NCI-H2196 (cell line): Measurements from ENCODE around the gene PRSS53.
"Not testable (repeated sequence)": the region's sequence is repeated elsewhere in the genome, so short reads cannot be mapped to it uniquely, and the experiment has no call there.

Experiments
- DNase-seq: peaks from one replicate; lab custom pipeline; 2025; ENCODE audit not compliant: unreplicated experiment; lab: John Stamatoyannopoulos, UW

PRSS53 gene

DNA sequence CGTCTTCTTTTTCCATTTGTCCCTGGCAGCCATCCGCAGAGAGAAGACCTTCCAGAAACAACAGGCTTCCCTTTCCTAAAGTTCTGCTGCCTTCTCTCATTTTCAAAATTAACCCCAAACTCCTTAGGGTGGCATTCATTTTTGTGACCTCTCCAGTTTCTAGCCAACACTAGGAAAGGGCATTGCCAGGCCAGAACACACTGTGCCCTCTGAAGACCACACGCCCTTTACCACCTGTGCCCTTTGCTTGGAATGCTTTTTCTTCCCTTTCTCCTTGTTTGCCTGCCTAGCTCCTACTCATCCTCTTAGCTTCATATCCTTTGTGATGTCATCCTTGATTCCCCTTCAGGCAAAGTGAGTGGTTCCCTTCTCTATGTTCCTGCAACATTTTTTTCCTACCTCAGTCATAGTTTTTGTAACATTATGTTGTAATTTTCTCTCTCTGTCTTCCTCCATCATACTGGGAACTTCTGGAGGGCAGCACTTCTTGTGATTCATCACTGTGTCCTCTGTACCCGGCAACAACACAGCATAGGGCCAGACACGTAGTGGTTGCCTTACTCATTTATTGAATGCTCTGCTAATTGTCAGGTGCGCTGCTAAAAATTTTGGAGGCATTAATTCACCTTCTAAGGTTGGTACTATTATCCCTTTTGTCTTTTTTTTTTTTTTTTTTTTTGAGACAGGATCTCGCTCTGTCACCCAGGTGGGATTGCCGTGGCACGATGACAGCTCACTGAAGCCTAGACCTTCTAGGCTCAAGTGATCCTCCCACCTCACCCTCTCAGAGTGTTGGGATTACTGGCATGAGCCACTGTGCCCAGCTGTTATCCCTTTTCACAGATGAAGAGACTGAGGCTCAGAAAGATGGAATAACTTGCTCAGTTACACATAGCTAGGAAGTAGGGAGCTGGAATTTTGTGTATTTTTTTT, 29.7 kb upstream of the PRSS53 start:
- no peak for DNase-seq

DNA sequence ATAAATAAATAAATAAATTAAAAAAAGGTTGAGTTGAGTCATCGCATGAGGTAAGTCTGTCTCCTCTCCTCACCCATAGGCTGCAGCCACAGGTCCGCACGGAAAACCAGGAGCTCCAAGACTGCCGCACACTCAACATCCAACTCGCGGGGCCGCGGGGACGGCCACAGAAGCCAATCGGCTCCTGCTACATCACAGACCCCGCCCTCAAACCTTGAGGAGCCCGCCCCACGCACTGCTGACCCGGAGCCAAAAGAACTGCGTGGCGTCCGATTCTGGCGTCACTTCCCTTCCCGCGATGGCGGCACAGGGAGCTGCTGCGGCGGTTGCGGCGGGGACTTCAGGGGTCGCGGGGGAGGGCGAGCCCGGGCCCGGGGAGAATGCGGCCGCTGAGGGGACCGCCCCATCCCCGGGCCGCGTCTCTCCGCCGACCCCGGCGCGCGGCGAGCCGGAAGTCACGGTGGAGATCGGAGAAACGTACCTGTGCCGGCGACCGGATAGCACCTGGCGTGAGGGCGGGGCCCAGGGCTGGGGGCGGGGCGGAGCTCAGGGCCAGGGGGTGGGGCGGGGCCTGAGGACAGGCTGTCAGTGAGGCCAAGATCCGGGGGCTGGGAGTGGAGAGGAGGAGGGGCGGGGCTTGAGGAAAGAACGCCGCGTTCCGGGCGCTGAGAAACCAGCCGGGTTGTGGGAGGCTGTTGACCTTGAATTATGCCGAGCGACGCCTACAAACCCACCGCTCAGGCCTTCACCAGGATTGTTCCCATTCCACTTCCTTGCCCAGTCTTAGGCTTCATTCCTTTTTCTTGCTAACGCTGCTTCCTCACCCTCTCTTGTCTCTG, 28.9 kb upstream of the PRSS53 start, which contains the start of gene KAT8:
Gene KAT8, plus strand, starts transcription at position 281 of the 839 bp plus-strand sequence. Its CDS starts 18 bp downstream, at position 299.
- peak; percentile 98 for DNase-seq

GRCh38 chr16:31114468-31114867, 25.7 kb upstream of the PRSS53 start:
- DNase-seq = no peak

DNA sequence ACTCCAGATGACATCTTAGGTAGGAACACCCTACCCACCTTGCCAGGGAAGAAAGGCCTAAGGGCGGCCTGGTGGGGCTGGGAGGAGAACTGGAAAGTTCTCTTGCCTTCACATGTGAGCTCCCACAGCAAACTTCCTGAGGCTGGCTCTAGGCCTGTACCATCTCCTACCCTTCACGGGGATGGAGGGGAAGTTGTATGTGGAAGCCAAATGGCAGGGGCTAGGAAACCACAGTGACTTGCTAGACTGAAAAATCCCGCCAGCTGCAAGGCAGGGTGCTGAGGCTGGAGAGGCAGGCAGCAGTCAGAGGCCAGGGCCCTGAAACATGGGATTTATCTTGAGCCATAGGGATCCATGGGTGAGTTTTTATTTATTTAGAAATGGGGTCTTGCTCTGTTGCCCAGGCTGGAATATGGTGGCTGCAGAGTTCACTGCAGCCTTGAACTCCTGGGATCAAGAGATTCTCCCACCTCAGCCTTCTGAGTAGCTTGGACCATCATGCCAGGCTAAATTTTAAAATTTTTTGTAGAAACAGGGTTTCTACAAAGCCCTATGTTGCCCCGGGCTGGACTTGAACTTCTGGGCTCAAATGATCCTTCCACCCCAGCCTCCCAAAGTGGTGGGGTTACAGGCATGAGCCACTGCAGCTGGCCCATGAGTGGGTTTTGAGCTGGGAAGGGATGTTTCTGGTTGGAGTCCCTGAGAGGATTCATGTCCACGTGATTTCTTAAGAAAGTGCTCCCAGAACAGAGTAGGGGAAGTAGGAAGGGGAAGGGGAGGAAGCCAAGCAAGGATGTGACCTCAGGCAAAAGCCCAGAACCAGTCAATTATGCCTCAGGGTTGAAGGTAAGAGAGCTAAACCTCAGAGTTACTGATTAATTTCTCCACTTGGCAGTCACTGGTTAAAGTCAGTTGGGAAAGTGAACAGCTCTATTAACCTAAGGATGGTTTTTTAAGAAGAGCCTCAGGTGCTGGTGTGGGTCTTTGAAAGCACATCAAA, 24.7 kb upstream of the PRSS53 start:
- DNase-seq = no peak

- no peak for DNase-seq
Measured at GRCh38 chr16:31112711-31113110, 24.0 kb upstream of the PRSS53 start.

DNA sequence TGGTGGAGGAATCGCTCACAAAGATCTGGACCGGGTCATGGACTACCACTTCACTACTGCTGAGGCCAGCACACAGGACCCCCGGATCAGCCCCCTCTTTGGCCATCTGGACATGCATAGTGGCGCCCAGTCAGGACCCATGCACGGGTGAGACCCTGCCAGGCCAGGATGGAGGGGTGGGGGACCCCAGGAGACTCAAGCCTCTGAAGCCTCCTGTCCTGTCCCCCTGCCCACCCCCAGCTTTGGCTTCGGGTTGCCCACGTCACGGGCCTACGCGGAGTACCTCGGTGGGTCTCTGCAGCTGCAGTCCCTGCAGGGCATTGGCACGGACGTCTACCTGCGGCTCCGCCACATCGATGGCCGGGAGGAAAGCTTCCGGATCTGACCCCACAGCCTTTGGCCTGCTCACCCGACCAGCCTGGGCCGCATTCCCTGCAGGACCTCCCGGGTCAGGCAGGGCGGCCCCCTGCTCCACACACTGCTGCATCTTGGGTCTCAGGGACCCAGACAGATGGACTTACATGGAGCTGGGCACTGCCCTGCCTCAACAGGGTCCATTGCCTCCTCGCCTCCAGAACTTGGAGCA, 23.2 kb upstream of the PRSS53 start:
- no peak for DNase-seq

GRCh38 chr16:31110106-31111034, 21.6 kb upstream of the PRSS53 start:
- DNase-seq = no peak

DNA sequence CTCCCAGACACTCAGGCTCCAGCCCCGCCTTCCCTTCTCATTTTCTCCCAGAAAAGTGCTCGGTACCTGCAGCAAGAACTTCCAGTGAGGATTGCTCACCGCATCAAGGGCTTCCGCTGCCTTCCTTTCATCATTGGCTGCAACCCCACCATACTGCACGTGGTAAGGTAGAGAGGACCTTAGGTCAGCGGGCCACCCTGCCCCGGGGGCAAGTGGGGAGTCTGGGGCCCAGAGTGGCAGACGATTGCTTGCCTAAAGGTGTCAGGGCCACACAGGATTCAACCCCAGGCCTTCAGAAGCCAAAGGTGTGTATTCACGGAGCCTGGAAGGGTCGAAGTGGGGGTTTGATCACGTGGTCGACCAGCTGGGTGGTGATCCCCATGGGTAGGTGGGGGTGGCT, 20.9 kb upstream of the PRSS53 start:
- no peak for DNase-seq

DNA sequence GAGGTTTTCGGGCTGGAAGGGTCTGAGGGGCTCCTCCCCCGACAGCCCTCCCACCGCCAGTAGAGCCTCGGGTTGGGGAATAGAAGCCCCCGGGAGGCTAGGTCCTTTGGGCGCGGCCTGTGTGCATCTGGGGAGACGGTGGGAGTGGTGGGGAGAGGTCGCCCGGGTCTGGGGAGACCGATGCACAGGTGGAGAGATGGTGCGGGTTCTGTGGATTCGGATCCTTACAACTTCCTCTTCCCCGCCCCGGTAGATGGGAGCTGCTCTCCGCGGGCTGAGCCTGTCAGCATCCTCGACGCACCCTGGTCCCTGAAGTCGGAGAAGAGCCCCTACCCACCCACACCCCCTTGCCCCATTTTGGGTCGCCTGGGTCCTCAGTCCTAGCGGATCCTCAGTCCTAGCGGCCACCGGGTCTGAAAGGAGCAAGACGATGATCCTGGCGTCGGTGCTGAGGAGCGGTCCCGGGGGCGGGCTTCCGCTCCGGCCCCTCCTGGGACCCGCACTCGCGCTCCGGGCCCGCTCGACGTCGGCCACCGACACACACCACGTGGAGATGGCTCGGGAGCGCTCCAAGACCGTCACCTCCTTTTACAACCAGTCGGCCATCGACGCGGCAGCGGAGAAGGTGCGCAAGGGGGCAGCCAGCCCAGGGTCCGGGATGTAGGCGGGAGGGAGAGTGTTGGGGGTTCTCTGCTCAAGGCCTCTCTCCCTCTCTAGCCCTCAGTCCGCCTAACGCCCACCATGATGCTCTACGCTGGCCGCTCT, 20.2 kb upstream of the PRSS53 start:
- no peak for DNase-seq

DNA sequence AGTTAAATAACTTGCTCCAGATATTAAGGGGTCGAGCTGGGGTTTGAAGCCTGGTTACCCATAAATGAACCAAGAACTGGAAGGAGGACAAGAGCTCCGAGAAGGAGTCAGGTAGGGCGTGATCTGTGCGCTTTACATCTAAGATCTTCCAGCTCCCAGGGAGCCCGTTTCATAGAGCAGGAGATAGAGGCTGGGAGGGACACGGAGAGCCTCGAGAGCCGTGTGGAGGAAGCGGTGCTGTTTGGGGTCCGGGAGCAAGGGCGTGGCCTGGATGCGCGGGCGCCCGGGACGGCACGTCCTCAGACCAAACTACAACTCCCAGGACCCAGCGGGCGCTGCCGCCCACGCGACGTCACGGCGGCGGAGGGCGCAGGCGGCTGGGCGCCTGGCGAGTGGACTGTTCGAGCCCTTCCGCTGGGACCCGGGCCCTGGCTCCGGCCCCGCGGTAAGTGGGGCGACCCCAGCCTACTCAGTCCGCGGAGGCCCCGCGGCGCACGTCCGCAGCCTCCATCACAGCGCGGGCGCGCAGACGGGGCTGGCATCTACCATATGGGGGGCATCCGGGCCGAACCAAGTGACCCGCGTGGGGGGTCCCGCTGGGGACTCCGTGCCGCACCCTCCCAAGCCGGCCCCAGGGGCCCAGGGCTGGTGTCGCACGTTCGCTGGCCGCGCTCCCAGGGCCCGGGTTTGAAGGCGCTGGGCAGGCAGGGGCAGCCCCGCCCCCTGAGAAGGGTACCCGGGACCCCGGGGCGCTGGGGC, 19.5 kb upstream of the PRSS53 start, which contains the start of gene BCKDK:
Gene BCKDK, plus strand, starts transcription at position 352 of the 759 bp plus-strand sequence. CDS start 838 bp downstream, outside the sequence.
- peak; percentile 65 for DNase-seq

DNA sequence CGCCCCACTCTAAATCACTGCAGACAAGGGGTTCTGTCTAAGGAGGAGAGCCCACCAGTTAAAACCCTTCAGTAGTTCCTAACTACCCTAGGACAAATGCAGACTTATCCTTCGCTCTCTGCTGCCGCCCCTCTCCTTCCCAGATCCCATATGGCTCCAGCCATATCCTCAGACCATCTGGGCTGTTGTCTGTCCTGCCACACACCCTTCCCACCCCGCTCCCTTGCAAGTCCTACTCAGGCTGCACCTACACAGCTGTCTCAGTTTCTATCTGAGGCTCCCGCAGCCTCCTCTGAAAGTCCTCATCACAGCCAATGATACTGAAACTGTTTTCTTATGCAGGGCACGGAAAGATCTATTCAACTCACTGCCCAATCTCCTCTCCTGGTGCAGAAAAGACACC, 18.7 kb upstream of the PRSS53 start:
- DNase-seq = no peak

DNA sequence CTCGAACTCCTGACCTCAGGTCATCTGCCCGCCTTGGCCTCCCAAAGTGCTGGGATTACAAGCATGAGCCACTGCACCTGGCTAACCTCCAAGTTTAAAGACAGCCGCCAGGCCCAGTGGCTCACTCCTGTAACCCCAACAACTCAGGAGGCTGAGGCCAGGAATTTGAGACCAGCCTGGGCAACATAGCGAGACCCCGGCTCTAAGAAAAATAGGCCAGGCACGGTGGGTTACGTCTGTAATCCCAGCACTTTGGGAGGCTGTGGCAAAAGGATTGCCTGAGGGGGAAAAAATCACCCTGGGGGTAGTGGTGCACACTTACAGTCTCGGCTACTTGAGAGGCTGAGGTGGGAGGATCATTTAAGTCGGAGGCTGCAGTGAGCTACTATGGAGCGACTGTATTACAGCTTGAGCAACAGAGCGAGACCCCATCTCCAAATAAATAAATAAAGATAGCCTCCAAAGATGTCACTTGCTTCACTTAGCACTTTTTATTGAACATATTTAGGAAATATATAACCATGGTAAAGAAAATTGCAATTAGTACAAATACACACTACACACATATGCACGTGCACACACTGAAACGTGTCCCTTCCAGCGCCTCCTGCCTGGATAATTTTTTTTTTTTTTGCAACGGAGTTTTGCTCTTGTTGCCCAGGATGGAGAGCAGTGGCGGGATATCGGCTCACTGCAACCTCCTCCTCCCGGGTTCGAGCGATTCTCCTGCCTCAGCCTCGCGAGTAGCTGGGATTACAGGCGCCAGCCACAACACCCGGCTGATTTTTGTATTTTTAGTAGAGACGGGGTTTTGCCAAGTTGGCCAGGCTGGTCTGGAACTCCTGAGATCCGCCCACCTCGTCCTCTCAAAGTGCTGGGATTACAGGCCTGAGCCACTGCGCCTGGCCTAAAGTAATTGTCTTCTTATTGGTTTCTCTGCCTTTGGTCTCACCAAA, 18.0 kb upstream of the PRSS53 start:
- DNase-seq = no peak

DNA sequence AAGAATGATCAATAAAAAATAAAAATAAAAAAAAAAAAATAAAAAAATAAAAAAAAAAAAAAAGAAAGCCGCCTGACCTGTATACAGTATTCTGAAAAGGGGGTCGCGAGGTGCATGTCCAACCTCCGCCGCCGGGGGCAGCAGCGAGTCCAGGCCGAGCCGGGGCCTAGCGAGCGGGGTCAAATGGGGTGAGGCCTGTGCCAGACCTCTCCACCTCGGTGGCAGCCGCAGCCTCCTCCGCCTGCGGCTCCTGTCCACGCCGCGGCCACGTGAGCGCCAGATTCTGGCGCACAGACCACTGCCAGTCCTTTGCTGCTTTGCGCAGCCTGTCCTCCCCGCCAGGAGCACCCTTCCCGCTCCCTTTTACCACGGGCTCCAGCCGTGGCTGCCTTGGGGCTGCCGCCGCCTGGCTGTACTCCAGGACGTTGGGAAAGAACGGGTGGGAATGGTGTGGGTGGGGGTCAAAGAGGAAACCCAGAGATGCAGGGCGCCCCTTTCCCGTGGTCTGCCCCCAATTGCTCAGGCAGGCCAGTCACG, 17.0 kb upstream of the PRSS53 start:
- peak; percentile 79 for DNase-seq

DNA sequence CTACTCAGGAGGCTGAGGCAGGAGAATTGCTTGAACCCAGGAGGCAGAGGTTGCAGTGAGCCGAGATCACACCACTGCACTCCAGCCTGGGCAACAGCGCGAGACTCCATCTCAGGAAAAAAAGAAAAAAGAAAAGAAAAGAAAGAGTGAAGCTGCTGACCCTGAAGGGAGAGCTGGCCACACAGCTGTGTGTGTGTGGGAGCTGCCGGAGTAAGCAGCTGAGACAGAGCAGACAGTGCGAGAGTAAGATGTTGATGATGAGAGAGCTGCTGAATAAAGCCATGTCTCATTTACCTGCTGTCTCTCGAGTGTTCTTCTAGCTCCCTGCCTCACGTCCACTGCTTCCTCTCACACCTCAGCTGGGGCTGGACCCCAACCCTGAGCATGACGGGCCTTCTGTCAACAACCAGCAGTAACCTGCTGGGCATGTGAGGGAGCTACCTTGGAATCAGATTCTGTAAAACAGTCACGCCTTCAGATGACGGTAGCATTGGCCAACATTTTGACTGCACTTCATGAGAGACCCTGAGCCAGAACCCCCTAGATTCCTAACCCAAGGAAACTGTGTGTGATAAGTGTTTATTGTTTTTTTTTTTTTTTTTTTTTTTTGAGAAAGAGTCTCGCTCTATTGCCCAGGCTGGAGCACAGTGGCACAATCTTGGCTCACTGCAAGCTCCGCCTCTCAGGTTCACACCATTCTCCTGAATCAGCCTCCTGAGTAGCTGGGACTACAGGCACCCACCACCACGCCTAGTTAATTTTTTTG, 12.3 kb upstream of the PRSS53 start:
- not testable (repeated sequence) for DNase-seq

DNA sequence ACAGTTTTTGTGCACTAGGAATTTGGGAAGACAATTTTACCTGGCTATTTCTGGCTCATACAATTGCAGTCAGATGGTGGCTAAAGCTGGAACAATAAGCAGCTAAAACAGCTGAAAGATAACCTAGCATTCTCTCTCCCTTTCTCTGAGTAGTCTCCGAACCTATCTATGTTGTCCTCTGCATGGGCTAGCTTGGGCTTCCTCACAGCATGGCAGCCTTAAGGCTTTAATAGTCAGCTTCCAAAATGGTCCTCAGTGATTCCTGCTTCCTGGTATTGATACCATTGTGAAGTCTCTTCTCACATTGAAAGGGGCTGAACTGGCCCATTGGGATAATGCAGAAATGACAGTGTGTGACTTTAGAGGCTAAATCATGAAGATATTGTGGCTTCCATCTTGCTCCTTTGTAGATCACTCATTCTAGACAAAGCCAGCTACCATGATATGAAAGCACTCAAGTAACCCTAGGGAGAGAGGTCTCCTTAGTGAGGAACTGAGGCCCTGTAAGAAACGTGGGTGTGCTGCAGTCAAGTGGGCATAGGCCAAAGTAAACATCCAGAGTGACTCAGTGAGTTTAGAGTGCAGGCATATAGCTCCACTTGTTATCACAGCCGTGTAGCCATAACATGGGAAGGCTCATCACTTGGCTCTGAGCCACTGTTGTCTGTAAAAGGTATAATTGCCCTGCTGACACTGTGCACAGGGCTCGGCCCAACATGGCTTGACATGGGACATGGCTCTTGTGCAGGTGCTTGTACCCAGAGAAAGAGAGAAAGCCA, 11.3 kb upstream of the PRSS53 start:
- DNase-seq = no peak
